OCI-M1 (cell line): Measurements from ENCODE around the gene NOX4.

ENCODE experiments used
- DNase-seq: peaks from one replicate; lab custom pipeline; 2025; lab: John Stamatoyannopoulos, UW

The NOX4 gene

GRCh38 chr11:89490981-89491690 is at the start of gene NOX4:
NOX4 (minus strand) TSS chr11:89491375; CDS start chr11:89491246, 129 bp downstream.
- no peak for DNase-seq

GRCh38 chr11:89540826-89541225 is 49.7 kb upstream of the NOX4 start:
- no peak for DNase-seq

GRCh38 chr11:89537936-89538335 is 46.8 kb upstream of the NOX4 start:
- DNase-seq, result no peak

- no peak for DNase-seq
These were observed 45.8 kb upstream of the NOX4 start for GRCh38 chr11:89536926-89537325.

GRCh38 chr11:89535221-89535620 is 44.0 kb upstream of the NOX4 start:
- DNase-seq, result no peak

GRCh38 chr11:89529626-89530380 is 38.6 kb upstream of the NOX4 start:
- DNase-seq, result no peak

- no peak for DNase-seq
These were observed 30.6 kb upstream of the NOX4 start for GRCh38 chr11:89521792-89522191.

- DNase-seq, result no peak
These were observed 30.1 kb upstream of the NOX4 start for GRCh38 chr11:89521294-89521693.

- no peak for DNase-seq
These were observed 25.3 kb upstream of the NOX4 start for GRCh38 chr11:89516496-89516895.

GRCh38 chr11:89508544-89508943 is 17.4 kb upstream of the NOX4 start:
- no peak for DNase-seq

GRCh38 chr11:89504270-89504669 is 13.1 kb upstream of the NOX4 start:
- DNase-seq, result no peak

- no peak for DNase-seq
These were observed 12.2 kb upstream of the NOX4 start for GRCh38 chr11:89503422-89503821.

GRCh38 chr11:89502301-89502700 is 11.1 kb upstream of the NOX4 start:
- DNase-seq, result no peak

GRCh38 chr11:89500336-89500735 is 9.2 kb upstream of the NOX4 start:
- no peak for DNase-seq

- DNase-seq, result peak; percentile 86
These were observed 7.8 kb upstream of the NOX4 start for GRCh38 chr11:89498845-89499448.

GRCh38 chr11:89495951-89496350 is 4.8 kb upstream of the NOX4 start:
- DNase-seq, result no peak

- no peak for DNase-seq
These were observed 2.3 kb upstream of the NOX4 start for GRCh38 chr11:89493431-89493830.

- no peak for DNase-seq
These were observed 584 bp downstream of the NOX4 start for GRCh38 chr11:89490602-89490980.

- DNase-seq, result no peak
These were observed 1.2 kb downstream of the NOX4 start for GRCh38 chr11:89489930-89490329.

GRCh38 chr11:89487016-89487415 is 4.2 kb downstream of the NOX4 start:
- no peak for DNase-seq

GRCh38 chr11:89484896-89485295 is 6.3 kb downstream of the NOX4 start:
- DNase-seq, result no peak

- no peak for DNase-seq
These were observed 14.0 kb downstream of the NOX4 start for GRCh38 chr11:89477175-89477574.

- DNase-seq, result no peak
These were observed 27.9 kb downstream of the NOX4 start for GRCh38 chr11:89463266-89463780.
